Measurements from ENCODE around the gene GAS1. TPM values are rescaled to one million over a fixed set of nuclear protein-coding genes. Genes with fewer than 3 reads are reported as not detected.

The GAS1 gene
- total RNA-seq, 1 donor, result 25.0 TPM

- no peak for DNase-seq (ENCODE audit: low read depth)
- no peak for TF ChIP-seq CTCF (IDR thresholded peaks at IDR 0.05; ENCODE audit: insufficient read depth, low read length)
- H3K4me3 ChIP-seq (ENCODE audit: low read depth, low read length), result no peak overlapping the region
Measured at GRCh38 chr9:86985132-86985647, 37.9 kb upstream of the GAS1 start.

- H3K4me3 ChIP-seq (ENCODE audit: low read depth, low read length), result peak overlapping the region; percentile 3
- no peak for TF ChIP-seq CTCF (IDR thresholded peaks at IDR 0.05; ENCODE audit: insufficient read depth, low read length)
- peak; percentile 100 for DNase-seq (ENCODE audit: low read depth)
Measured at GRCh38 chr9:86983620-86984259, 36.4 kb upstream of the GAS1 start.

GRCh38 chr9:86983249-86983619, 35.9 kb upstream of the GAS1 start:
- peak; percentile 100 for DNase-seq (ENCODE audit: low read depth)
- H3K4me3 ChIP-seq (ENCODE audit: low read depth, low read length), result no peak overlapping the region
- no peak for TF ChIP-seq CTCF (IDR thresholded peaks at IDR 0.05; ENCODE audit: insufficient read depth, low read length)

DNA sequence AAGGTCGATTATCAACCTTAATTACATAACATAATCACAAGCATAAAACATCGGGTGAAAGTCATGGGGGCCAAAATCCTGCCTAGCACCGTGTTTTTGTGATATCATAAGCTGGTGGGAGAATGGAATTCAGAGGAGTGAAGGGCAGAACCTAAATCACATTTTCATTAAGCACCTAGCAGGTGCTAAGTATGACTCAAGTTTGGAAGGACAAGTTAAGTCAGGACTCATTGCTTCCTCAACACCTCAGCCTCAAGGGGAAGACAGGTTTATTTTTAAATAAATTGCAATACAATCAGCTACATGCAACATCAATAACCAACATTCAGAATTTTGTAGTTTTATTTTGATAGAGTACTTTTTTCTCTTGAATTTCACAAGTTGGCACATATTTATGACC, 33.5 kb upstream of the GAS1 start:
- no peak overlapping the region for H3K4me3 ChIP-seq (ENCODE audit: low read depth, low read length)
- no peak for DNase-seq (ENCODE audit: low read depth)
- TF ChIP-seq CTCF (IDR thresholded peaks at IDR 0.05; ENCODE audit: insufficient read depth, low read length), result no peak

- no peak overlapping the region for H3K4me3 ChIP-seq (ENCODE audit: low read depth, low read length)
- TF ChIP-seq CTCF (IDR thresholded peaks at IDR 0.05; ENCODE audit: insufficient read depth, low read length), result no peak
- DNase-seq (ENCODE audit: low read depth), result no peak
Measured at GRCh38 chr9:86979657-86980056, 32.4 kb upstream of the GAS1 start.

GRCh38 chr9:86978922-86979474, 31.7 kb upstream of the GAS1 start:
- peak; percentile 70 for DNase-seq (ENCODE audit: low read depth)
- no peak overlapping the region for H3K4me3 ChIP-seq (ENCODE audit: low read depth, low read length)
- TF ChIP-seq CTCF (IDR thresholded peaks at IDR 0.05; ENCODE audit: insufficient read depth, low read length), result no peak
